DMS 273 (cell line): Measurements from ENCODE around the gene NTF4.
"Not testable (repeated sequence)": the region's sequence is repeated elsewhere in the genome, so short reads cannot be mapped to it uniquely, and the experiment has no call there.

ENCODE experiments used
- DNase-seq: peaks from one replicate; lab custom pipeline; 2025; ENCODE audit not compliant: unreplicated experiment; lab: John Stamatoyannopoulos, UW

The NTF4 gene

DNA sequence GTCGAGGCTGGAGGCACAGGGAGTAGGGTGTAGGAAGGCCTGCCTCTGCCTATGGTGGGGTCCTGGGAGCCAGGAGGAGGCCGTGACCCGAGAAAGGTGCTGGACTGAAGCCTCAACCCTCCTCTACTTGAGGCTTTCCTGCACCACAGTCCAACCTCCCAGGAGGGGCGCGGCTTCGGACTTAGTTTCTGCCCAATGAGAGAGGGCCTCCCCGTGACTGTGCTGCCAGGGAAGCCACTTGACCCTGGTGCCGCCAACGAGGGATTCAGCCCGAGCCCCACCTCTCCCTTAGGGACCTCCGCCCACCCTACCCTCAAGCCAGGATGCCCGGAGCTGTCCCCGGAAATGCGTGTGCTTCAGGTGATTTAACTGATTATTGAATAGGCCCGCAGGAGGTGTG is 40.4 kb downstream of the NTF4 start, which contains the start of gene CGB3:
CGB3 (minus strand) TSS at position 101 of the 400 bp plus-strand sequence. CDS start 362 bp downstream, outside the sequence.
- DNase-seq = not testable (repeated sequence)

DNA sequence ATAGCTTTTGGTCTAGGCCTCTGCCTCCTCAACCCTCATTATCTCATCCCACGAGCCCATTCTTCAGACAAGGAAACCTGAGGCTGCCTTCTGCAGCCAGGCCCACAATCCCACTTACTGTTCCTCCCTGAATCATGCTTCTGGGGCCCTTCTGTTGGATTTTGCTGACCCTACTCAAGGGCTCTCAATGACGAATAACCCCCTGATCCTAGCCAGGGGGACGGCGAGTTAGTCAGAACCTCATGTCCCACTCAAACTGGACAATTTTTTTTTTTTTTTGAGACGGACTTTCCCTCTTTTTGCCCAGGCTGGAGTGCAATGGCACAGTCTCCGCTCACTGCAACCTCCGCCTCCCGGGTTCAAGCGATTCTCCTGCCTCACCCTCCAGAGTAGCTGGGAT is 42.5 kb downstream of the NTF4 start:
- no peak for DNase-seq

DNA sequence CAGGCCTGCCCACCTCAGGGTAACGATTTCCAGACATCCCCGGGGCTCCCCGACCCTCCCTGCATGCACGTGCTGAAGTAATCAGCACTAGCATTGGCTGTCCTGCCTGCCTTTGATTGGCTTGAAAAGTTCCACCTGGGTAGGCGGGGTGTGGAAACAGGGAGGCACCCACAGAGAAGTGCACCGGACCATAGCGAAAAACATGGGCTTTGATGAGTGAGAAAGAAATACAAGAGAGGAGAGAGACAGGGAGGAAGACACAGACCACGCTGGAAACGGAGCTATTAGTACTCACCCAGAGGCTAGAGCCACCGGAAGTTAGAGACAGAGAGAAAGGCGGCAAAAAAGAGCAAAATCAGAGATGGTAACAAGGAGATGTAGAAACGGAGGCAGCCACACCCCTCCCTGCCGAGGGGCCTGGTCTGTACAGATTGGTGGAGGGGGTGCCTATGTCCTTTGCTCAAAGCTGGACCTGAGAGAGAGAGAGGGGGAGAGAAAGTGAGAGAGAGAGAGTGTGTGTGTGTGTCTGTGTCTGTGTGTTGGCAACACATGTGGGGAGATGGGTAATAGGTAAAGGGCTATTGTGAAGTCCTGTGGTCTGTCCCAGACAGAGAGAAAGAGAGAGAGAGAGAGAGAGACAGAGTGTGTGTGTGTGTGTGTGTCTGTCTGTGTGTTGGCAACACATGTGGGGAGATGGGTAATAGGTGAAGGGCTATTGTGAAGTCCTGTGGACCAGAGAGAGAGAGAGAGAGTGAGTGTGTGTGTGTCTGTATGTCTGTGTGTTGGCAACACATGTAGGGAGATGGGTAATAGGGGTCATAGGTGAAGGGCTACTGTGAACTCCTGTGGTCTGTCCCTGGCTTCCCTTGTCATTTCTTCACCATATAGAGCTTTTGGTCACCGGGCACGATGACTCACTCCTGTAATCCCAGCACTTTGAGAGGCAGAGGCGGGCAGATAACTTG is 43.4 kb downstream of the NTF4 start:
- DNase-seq = peak; percentile 37

DNA sequence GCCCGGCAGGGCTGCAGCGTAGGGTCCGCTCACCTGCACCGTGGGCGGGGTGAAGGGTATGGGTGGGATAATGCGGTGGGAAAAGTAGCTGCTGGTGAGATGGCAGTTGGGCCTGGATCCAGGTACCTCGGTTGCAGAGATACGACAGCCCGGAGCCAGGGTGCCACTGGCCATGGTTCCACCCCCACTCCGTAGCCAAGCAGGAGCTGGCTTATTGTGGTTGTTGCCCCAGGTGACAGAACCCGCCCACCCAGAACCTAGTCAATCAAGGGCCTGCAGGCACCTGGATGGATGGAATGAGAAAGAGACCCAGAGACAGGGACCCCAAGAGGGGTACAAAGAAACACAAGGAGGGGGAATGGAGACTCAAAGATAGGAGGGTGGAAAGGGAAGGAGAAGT is 44.3 kb downstream of the NTF4 start:
- DNase-seq = peak; percentile 39

DNA sequence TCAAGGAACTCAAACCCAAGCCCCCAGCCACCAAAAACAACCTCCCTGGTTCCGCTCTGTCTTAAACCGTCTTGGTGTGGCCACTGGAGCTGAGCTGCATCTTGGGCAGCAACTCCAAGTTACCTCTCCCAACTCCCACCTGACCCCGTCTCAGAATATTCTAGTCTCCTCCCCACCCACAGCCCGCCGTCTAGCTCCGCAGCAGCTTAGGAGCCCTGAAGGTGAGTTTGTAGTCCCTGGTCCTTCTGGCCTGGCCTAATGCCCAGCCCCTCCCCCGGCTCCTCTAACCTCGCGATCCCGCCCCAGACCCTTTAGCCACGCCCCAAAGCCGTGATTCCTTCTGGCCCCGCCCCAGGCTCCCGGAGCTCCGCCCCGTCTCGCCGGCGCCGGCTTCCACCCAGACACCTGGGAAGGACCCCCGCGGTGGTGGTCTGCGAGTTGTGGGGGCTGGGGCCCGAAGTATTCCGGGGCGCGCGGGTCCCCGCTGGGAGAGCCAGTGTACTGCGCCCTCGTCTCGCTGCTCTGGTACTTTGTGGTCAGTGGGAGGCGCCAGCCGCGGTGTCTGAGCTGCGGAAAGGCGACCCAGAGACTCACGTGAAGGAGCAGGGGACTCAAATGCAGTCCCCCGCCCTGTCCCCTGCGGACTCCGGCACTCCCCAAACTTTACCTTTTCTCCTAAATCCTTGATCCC is 45.2 kb downstream of the NTF4 start:
- peak; percentile 80 for DNase-seq

DNA sequence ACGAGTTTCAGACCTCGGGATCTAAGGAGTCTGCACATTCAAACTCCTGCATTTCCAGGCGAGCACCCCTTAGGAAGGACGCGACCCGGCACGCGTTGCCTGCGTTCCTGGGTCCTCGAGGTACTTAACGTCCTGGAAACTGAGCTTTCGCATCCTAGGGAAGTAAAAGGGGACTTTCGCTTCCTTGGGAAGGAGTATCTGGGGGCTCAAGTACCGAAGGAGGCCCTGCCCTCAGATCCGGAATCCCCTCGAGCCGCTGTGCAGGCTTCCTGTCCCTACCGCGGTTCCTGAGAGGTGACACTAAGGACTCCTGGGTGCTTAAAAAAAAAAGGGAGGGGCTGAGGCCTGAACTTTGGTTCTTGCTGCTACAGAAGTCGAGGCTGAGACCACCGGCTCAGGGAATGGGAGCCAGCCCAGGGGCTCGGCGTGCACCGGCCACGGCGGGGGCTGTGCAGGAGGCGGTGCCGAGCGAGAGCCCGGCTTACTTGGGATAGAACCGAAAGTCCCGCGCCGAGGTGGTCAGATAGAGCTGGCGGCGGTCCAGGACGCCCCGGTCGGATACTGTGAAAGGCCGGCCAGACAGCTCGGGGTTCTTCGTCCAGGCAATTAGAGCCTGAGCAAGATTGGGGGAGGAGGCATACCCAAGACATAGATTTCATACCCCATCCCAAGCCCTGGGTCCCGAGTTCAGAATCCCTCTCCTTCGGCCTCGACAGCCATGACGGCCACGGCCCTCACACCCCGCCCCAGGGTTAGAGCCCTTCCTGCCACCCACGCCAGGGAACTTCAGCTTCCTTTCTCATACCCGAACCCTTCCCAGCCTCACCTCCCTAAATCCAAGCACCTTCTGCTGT is 46.0 kb downstream of the NTF4 start:
- peak; percentile 56 for DNase-seq

DNA sequence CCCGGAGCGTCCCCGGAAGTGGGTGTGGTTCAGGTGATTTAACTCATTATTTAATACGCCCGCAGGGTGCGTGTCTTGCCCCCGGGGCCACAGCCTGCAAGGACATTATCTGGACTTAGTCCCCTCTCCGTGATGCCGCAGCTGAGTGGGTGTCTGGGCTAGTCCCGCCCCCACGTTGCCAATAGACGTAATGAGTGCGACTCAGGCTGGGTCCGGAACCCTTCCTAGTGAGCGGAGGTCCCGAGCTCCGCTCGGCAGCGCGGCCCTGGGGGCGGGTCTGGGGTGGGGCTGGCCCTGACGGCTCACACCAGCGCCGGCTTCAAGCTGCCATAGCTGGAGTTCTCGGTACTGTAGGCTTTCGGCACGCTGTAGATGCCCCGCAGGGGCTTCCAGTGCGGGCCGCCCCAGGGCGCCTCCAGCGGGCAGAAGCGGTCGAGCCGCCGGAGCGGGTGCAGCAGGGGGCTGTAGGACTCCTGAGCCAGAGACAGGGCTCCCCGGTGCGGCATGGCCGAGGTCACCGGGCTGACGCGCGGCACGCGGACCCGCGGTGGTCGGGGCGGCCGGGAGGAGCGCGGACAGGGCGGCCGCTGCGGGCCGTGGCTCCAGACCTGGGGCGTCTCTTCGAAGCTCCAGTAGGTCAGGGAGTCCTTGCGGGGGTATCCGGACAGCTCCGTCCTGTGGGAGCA is 46.8 kb downstream of the NTF4 start:
- DNase-seq = peak; percentile 92

DNA sequence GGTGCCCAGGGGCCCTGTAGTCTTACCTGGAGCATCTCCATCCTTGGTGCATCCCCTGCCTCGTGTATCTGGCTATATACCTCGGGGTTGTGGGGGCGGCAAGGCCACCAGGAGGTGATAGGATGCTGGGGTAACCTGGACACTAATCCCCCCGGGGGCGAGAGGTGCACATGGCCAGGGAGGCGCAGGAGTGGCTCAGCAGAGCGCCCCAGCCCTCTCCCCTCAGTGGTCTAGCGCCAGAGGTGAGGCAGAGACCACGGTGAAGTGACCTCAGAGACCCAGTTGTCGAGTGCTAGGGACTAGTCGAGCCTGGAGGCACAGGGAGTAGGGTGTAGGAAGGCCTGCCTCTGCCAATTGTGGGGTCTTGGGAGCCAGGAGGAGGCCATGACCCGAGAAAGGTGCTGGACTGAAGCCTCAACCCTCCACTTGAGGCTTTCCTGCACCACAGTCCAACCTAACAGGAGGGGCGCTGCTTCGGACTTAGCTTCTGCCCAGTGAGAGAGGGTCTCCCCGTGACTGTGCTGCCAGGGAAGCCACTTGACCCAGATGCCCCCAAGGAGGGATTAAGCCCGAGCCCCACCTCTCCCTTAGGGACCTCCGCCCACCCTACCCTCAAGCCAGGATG is 47.5 kb downstream of the NTF4 start, which contains the start of gene LHB:
LHB (minus strand) TSS at position 51 of the 625 bp plus-strand sequence; CDS start at position 41, 10 bp downstream.
- no peak for DNase-seq

DNA sequence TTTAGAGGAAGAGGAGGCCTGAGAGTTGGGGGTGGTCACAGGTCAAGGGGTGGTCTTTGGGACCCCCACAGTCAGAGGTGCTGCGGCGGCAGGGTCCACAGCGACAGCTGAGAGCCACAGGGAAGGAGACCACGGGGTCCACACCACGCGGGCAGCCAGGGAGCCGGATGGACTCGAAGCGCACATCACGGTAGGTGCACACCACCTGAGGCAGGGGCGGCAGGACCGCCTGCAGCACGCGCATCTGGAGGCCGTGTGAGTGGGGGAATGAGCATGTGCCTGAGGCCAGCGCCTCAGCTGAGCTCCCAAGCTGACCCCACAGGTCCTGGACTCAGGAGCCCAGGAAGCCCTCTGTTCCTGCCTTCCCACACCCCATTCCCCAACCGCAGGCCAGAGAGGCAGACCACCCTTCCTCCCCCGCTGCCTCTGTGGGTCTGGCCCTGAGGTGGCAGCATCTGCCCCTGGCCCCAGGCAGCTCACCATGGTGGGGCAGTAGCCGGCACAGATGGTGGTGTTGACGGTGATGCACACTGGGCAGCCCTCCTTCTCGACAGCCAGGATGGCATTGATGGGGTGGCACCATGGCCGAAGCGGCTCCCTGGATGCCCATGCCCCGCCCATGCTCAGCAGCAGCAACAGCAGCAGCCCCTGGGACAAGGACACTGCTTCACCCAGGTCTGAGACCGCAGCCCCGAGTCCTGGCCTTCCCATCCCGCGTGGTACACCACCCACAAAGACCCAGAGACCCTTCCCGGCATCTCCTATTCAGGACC is 48.4 kb downstream of the NTF4 start:
- no peak for DNase-seq

DNA sequence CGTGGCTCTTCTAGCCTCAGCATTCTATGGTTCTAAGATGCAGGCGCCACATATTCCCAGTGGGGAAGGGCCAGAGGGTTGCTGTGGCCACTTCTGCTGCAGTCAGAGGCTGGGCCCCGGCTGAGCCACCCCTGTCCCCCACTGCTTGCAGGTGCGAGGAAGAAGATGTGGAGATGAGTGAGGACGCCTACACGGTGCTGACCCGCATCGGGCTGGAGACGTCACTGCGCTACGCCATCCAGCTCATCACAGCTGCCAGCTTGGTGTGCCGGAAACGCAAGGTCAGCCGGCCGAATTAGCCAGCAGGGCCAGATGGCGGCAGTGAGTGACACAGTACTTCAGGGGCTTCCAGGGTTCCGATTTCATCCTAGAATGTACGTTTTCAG is 49.8 kb downstream of the NTF4 start:
- DNase-seq = no peak

DNA sequence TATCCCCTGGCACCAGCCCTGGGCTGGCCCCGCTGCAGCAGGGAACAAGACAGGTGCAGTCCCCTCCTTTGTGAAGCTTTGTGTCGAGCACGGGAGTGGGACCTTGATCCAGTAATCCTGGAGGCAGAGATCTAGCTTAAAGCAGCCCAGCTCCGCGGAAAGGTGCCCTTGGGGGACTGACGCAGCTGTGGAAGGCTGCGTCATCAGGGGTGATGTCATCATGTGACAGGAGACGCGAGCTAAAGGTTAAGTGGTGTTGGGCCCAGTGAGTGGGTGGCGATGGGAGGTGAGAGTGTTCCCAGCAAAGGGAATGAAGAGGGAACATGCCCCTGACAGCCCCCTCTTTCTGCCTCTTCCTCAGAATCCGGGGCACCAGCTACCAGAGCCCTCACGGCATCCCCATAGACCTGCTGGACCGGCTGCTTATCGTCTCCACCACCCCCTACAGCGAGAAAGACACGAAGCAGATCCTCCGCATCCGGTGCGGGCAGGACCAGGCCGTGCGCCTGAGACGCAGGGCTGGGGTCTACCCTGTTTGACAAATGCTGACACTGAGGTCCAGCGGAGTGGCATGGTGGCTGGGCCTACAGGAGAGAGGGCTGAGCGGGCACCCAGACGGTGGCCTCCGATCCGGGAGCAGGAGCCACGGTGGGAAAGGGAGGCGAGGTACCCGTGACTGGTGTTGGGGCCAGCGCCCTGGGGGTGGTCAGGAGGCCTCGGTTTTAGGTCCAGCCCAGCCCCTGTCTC is 50.3 kb downstream of the NTF4 start:
- no peak for DNase-seq

DNA sequence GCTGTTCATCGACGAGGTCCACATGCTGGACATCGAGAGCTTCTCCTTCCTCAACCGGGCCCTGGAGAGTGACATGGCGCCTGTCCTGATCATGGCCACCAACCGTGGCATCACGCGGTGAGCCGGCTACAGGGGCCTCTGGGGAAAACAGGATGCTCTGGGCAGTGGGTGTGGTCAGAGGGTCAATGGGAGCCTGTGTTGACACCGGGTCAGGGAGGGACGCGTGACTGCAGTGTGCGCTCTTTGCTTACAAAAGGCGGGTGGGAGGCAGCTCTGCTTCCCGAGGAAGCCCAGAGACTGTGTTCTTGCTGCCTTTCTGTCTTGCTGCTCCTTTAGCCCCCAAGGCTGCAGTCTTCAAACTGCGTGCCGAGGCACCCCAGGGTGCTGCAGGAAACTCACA is 53.4 kb downstream of the NTF4 start:
- DNase-seq = no peak
